H1 (cell line): Measurements from ENCODE around the gene SPSB3. TPM values are rescaled to one million over a fixed set of nuclear protein-coding genes. Genes with fewer than 3 reads are reported as not detected.

Experiments
- ASH2L ChIP-seq: fragments of 200-600, 300-600 bp; sonication (generic); IDR thresholded peaks from one replicate; pipeline ENCODE4 v1.7.1; 2017; ENCODE audit warnings: low read length
- ATF2 ChIP-seq: IDR thresholded peaks from 2 replicates; pipeline ENCODE4 v1.6.1; 2012; ENCODE audit warnings: low read length, inconsistent platforms
- BACH1 ChIP-seq: IDR thresholded peaks from 2 replicates; pipeline ENCODE4 v1.6.1; 2012; ENCODE audit warnings: low read length, improper control_type of control experiment
- CHD2 ChIP-seq: IDR thresholded peaks from 2 replicates; pipeline ENCODE4 v1.6.1; 2012; ENCODE audit warnings: low read length, improper control_type of control experiment
- CTCF ChIP-seq, 3 experiments: IDR thresholded peaks; 1 replicate in 2 of 3; 2 replicates in 1 of 3; pipeline versions ENCODE4 v1.5.1 to v1.6.1; 2011; ENCODE audit warnings: low read length in 3 of 3, mild to moderate bottlenecking in 3 of 3, inconsistent platforms in 2 of 3, low read depth in 1 of 3, moderate library complexity in 1 of 3; ENCODE audit not compliant: insufficient read depth in 1 of 3; ENCODE audit errors: control extremely low read depth in 1 of 3
- EGR1 ChIP-seq: IDR thresholded peaks from 2 replicates; pipeline ENCODE4 v1.6.1; 2011; ENCODE audit warnings: low read depth, low read length, borderline replicate concordance
- GABPA ChIP-seq: IDR thresholded peaks from 2 replicates; pipeline ENCODE4 v1.6.1; 2011; ENCODE audit warnings: mild to moderate bottlenecking, low read length, moderate library complexity, borderline replicate concordance; ENCODE audit not compliant: insufficient read depth
- GTF2F1 ChIP-seq: IDR thresholded peaks from 2 replicates; pipeline ENCODE4 v1.6.1; 2012; ENCODE audit warnings: low read depth, low read length, improper control_type of control experiment, borderline replicate concordance
- RAD21 ChIP-seq, 2 experiments: IDR thresholded peaks in 1 of 2; conservative IDR thresholded peaks in 1 of 2; 2 replicates each; pipeline ENCODE4 v1.6.1; 2011; ENCODE audit warnings: low read depth in 2 of 2, low read length in 2 of 2, improper control_type of control experiment in 1 of 2, inconsistent platforms in 1 of 2, mild to moderate bottlenecking in 1 of 2, moderate library complexity in 1 of 2
- RNF2 ChIP-seq: fragments of 200-900, 300-1000 bp; sonication (generic); IDR thresholded peaks from 2 replicates; pipeline ENCODE4 v1.7.1; 2016; ENCODE audit warnings: borderline replicate concordance, low read depth, mild to moderate bottlenecking, antibody characterized with exemption, low read length; ENCODE audit not compliant: poor library complexity, severe bottlenecking; ENCODE audit errors: missing control alignments
- RXRA ChIP-seq: IDR thresholded peaks from 2 replicates; pipeline ENCODE4 v1.6.1; 2011; ENCODE audit warnings: low read depth, mild to moderate bottlenecking, low read length, moderate library complexity; ENCODE audit not compliant: insufficient read depth
- SIN3A ChIP-seq, 2 experiments: IDR thresholded peaks in 1 of 2; conservative IDR thresholded peaks in 1 of 2; 2 replicates each; pipeline ENCODE4 v1.6.1; 2011 to 2012; ENCODE audit warnings: low read length in 2 of 2, improper control_type of control experiment in 1 of 2, low read depth in 1 of 2, mild to moderate bottlenecking in 1 of 2
- SIX5 ChIP-seq: IDR thresholded peaks from 2 replicates; pipeline ENCODE4 v1.6.1; 2011; ENCODE audit warnings: mild to moderate bottlenecking, low read depth, low read length
- SP4 ChIP-seq: IDR thresholded peaks from 2 replicates; pipeline ENCODE4 v1.6.1; 2012; ENCODE audit warnings: low read length, inconsistent platforms
- TAF1 ChIP-seq: IDR thresholded peaks from 2 replicates; pipeline ENCODE4 v1.6.1; 2011; ENCODE audit warnings: mild to moderate bottlenecking, low read depth, low read length
- TAF7 ChIP-seq: optimal IDR thresholded peaks from 2 replicates; pipeline ENCODE3; 2011; ENCODE audit warnings: low read depth, mild to moderate bottlenecking, inconsistent platforms, low read length, moderate library complexity, borderline replicate concordance
- TBP ChIP-seq: IDR thresholded peaks from 2 replicates; pipeline ENCODE4 v1.6.1; 2011; ENCODE audit warnings: low read depth, low read length, improper control_type of control experiment
- polyA plus RNA-seq, 7 experiments: library from polyadenylated mRNA; depleted of rRNA in 3 of 7; stranded (reverse) in 5 of 7; unstranded in 2 of 7; fragments of >200 nt in 5 of 7; fragments of 200-250 nt in 2 of 7; gene quantifications; 1 replicate in 5 of 7; 2 replicates in 1 of 7; 4 replicates in 1 of 7; pipeline versions ENCODE4 v1.2.1 to v1.2.3, GENCODE V29; 2011 to 2013; ENCODE audit warnings: missing spikeins in 2 of 7, mixed read lengths in 2 of 7
- total RNA-seq: library from RNA; stranded (reverse); fragmentation: NEBNext Ultra II Directional; extraction: Animal tissue kit (Norgen Biotek cat#: 25700); gene quantifications from 2 replicates; pipeline ENCODE4 v1.2.1, GENCODE V29; 2021

Gene SPSB3
- total and polyA plus RNA-seq, 2 of the 8 experiments (the other 6 are each of a cell fraction or from before 2014, with no cell fraction given), result 22.5 to 37.8 TPM

GRCh38 chr16:1763521-1764511, 18.6 kb downstream of the SPSB3 start (continued):
- no peak for TF ChIP-seq ATF2
- peak; percentile 63; the same call in 1 of the 2 replicates for TF ChIP-seq GABPA
- no peak for TF ChIP-seq ASH2L
- 0 out of 2 replicates have a peak, but pooled peaks have one; percentile 40 for TF ChIP-seq GTF2F1
- TF ChIP-seq TAF1, result no peak
- TF ChIP-seq TBP, result peak; percentile 31; the same call in 1 of the 2 replicates
- TF ChIP-seq BACH1, result 0 out of 2 replicates have a peak, but pooled peaks have one; percentile 51
- TF ChIP-seq CTCF (IDR thresholded peaks at IDR 0.05; ENCODE audit: control extremely low read depth in 1 of 3, insufficient read depth in 1 of 3, low read depth in 1 of 3, low read length in 3 of 3), result peak in 2 of 3 experiments; percentile 66 to 82; a peak in 3 of 4 replicates
- TF ChIP-seq RXRA, result no peak
- peak; percentile 71 to 75 for TF ChIP-seq RAD21 (IDR thresholded peaks at IDR 0.05 in 1 of 2, conservative IDR thresholded peaks at IDR 0.05 in 1 of 2; ENCODE audit: low read depth in 2 of 2, low read length in 2 of 2)
- TF ChIP-seq TAF7, result no peak
- peak; percentile 51 for TF ChIP-seq RNF2
- TF ChIP-seq EGR1, result no peak
- no peak for TF ChIP-seq SP4
- no peak for TF ChIP-seq SIX5
- TF ChIP-seq SIN3A (conservative IDR thresholded peaks at IDR 0.05 in 1 of 2, IDR thresholded peaks at IDR 0.05 in 1 of 2; ENCODE audit: low read depth in 1 of 2, low read length in 2 of 2), result peak; percentile 35 to 81; a peak in 2 of 4 replicates
- no peak for TF ChIP-seq CHD2
